H1 (cell line): ENCODE data around the gene IFT122. TPM values are rescaled to one million over a fixed set of nuclear protein-coding genes. Genes with fewer than 3 reads are reported as not detected.

Experiments
- CTCF ChIA-PET: fragments of 300-600 bp; sonication (Branson Sonifier 250); formaldehyde crosslinking; loops from one replicate; lab custom pipeline; 2021; ENCODE audit not compliant: partially characterized antibody; lab: Charles Lee
- POLR2A ChIA-PET: fragments of 300-600 bp; sonication (Branson Sonifier 250); formaldehyde crosslinking; loops from one replicate; lab custom pipeline; 2021; ENCODE audit warnings: inconsistent platforms; ENCODE audit not compliant: partially characterized antibody; lab: Charles Lee
- DNase-seq, 2 experiments: peaks; one replicate each; pipeline versions ENCODE4 v3.0.0 to v3.0.0-alpha.2; 2010 to 2022; ENCODE audit warnings: low spot score in 2 of 2, low read depth in 1 of 2, mixed read lengths in 1 of 2
- FAIRE-seq: peaks from 2 replicates; lab custom pipeline; 2011; peaks lifted over from hg19 to GRCh38; lab: Jason Lieb, UNC
- H2AFZ ChIP-seq: 2 replicates; pipeline ENCODE4 v1.8.1; 2012; ENCODE audit warnings: low read length, inconsistent platforms
- H2AK5ac ChIP-seq: 2 replicates; pipeline ENCODE4 v1.6.1; 2013; ENCODE audit warnings: low read depth, low read length
- H2BK120ac ChIP-seq: replicated peaks from 2 replicates; pipeline ENCODE3; 2013; ENCODE audit warnings: low read depth, low read length, inconsistent platforms
- H2BK12ac ChIP-seq: 2 replicates; pipeline ENCODE4 v1.6.1; 2013; ENCODE audit warnings: low read depth, low read length
- H2BK15ac ChIP-seq: 2 replicates; pipeline ENCODE4 v1.6.1; 2013; ENCODE audit warnings: low read length
- H2BK20ac ChIP-seq: 2 replicates; pipeline ENCODE4 v1.6.1; 2013; ENCODE audit warnings: low read length
- H2BK5ac ChIP-seq: 2 replicates; pipeline ENCODE4 v1.6.1; 2013; ENCODE audit warnings: low read depth, low read length
- H3K14ac ChIP-seq: 2 replicates; pipeline ENCODE4 v1.6.1; 2013; ENCODE audit warnings: inconsistent platforms; ENCODE audit not compliant: insufficient read length
- H3K18ac ChIP-seq: 2 replicates; pipeline ENCODE4 v1.6.1; 2013; ENCODE audit warnings: low read length; ENCODE audit errors: extremely low read depth
- H3K23ac ChIP-seq: 2 replicates; pipeline ENCODE4 v1.6.1; 2013; ENCODE audit warnings: inconsistent platforms; ENCODE audit not compliant: insufficient read length
- H3K23me2 ChIP-seq: 2 replicates; pipeline ENCODE4 v1.6.1; 2013; ENCODE audit warnings: low read depth, low read length
- H3K27ac ChIP-seq: 2 replicates; pipeline ENCODE4 v1.6.1; 2011; ENCODE audit warnings: low read depth, low read length, inconsistent platforms
- H3K27me3 ChIP-seq, 4 experiments: replicated peaks in 1 of 4; 1 replicate in 1 of 4; 2 replicates in 3 of 4; pipeline versions ENCODE4 v1.6.1 to v1.8.1; 2011 to 2013; ENCODE audit warnings: low read length in 3 of 4, mild to moderate bottlenecking in 3 of 4, inconsistent platforms in 2 of 4, mixed read lengths in 2 of 4, moderate library complexity in 1 of 4; ENCODE audit not compliant: control insufficient read depth in 3 of 4, insufficient read depth in 3 of 4; ENCODE audit errors: extremely low read depth in 1 of 4
- H3K36me3 ChIP-seq, 4 experiments: 2 replicates each; pipeline versions ENCODE4 v1.6.1 to v1.8.1; 2011 to 2013; ENCODE audit warnings: mild to moderate bottlenecking in 4 of 4, low read length in 3 of 4, moderate library complexity in 2 of 4, control low read depth in 1 of 4, inconsistent platforms in 1 of 4; ENCODE audit not compliant: insufficient read depth in 4 of 4, control insufficient read depth in 2 of 4
- H3K4ac ChIP-seq: replicated peaks from 2 replicates; pipeline ENCODE3; 2013; ENCODE audit warnings: low read length, low read depth, mixed read lengths, inconsistent platforms; ENCODE audit not compliant: insufficient read length
- H3K4me1 ChIP-seq, 4 experiments: replicated peaks in 1 of 4; 1 replicate in 1 of 4; 2 replicates in 3 of 4; pipeline versions ENCODE4 v1.6.1 to v1.8.1; 2011 to 2013; ENCODE audit warnings: low read length in 3 of 4, inconsistent platforms in 2 of 4, mixed read lengths in 1 of 4; ENCODE audit not compliant: insufficient read depth in 4 of 4, control insufficient read depth in 3 of 4
- H3K4me2 ChIP-seq, 2 experiments: 2 replicates each; pipeline versions ENCODE4 v1.6.1 to v1.8.1; 2011 to 2013; ENCODE audit warnings: low read depth in 2 of 2, low read length in 2 of 2, control low read depth in 1 of 2, inconsistent platforms in 1 of 2, mild to moderate bottlenecking in 1 of 2; ENCODE audit not compliant: insufficient read depth in 1 of 2
- H3K4me3 ChIP-seq, 4 experiments: fragments of 200-600, 300-600 bp in 1 of 4; sonication (generic), shearing (Covaris generic), sonication (Bioruptor Twin) in 1 of 4; 2 replicates each; pipeline versions ENCODE4 v1.5.1 to v1.8.1; 2011 to 2016; ENCODE audit warnings: low read length in 4 of 4, low read depth in 3 of 4, control low read depth in 2 of 4, inconsistent platforms in 2 of 4, mild to moderate bottlenecking in 2 of 4, mixed read lengths in 1 of 4, moderate library complexity in 1 of 4; ENCODE audit not compliant: insufficient read depth in 2 of 4; ENCODE audit errors: extremely low read depth in 1 of 4
- H3K56ac ChIP-seq: replicated peaks from 2 replicates; pipeline ENCODE3; 2013; ENCODE audit warnings: low read depth, mild to moderate bottlenecking, mixed read lengths, low read length, inconsistent platforms; ENCODE audit not compliant: insufficient read length
- H3K79me1 ChIP-seq: 2 replicates; pipeline ENCODE4 v1.6.1; 2013; ENCODE audit warnings: low read depth, low read length, control low read depth
- H3K79me2 ChIP-seq, 2 experiments: 2 replicates each; pipeline versions ENCODE4 v1.6.1 to v1.8.1; 2012 to 2013; ENCODE audit warnings: low read length in 2 of 2, mild to moderate bottlenecking in 2 of 2, inconsistent platforms in 1 of 2; ENCODE audit not compliant: insufficient read depth in 2 of 2, control insufficient read depth in 1 of 2
- H3K9ac ChIP-seq, 4 experiments: replicated peaks in 1 of 4; 1 replicate in 1 of 4; 2 replicates in 3 of 4; pipeline versions ENCODE4 v1.6.1 to v1.8.1; 2011 to 2013; ENCODE audit warnings: low read depth in 3 of 4, low read length in 3 of 4, control low read depth in 2 of 4, mild to moderate bottlenecking in 2 of 4, moderate library complexity in 2 of 4, inconsistent platforms in 1 of 4; ENCODE audit errors: extremely low read depth in 1 of 4
- H3K9me3 ChIP-seq, 2 experiments: 2 replicates each; pipeline versions ENCODE4 v1.6.1 to v1.8.1; 2012 to 2013; ENCODE audit warnings: mild to moderate bottlenecking in 2 of 2, moderate library complexity in 2 of 2, control low read depth in 1 of 2, inconsistent platforms in 1 of 2, low read depth in 1 of 2, low read length in 1 of 2, mixed read lengths in 1 of 2; ENCODE audit not compliant: insufficient read depth in 2 of 2
- H4K20me1 ChIP-seq, 2 experiments: replicated peaks in 1 of 2; 2 replicates each; pipeline versions ENCODE3 to v1.8.1; 2011 to 2013; ENCODE audit warnings: inconsistent platforms in 2 of 2, low read length in 2 of 2, mild to moderate bottlenecking in 1 of 2; ENCODE audit not compliant: insufficient read depth in 2 of 2, control insufficient read depth in 1 of 2
- H4K5ac ChIP-seq: 2 replicates; pipeline ENCODE4 v1.6.1; 2013; ENCODE audit warnings: low read length, low read depth, mixed read lengths, inconsistent platforms; ENCODE audit not compliant: insufficient read length
- H4K8ac ChIP-seq: 2 replicates; pipeline ENCODE4 v1.8.0; 2013; ENCODE audit warnings: mild to moderate bottlenecking, moderate library complexity, low read length, inconsistent platforms; ENCODE audit not compliant: insufficient read depth; ENCODE audit errors: extremely low read depth
- H4K91ac ChIP-seq: replicated peaks from 2 replicates; pipeline ENCODE3; 2013; ENCODE audit warnings: low read length, mixed read lengths, inconsistent platforms; ENCODE audit not compliant: insufficient read length
- EGR1 ChIP-seq: IDR thresholded peaks from 2 replicates; pipeline ENCODE4 v1.6.1; 2011; ENCODE audit warnings: low read depth, low read length, borderline replicate concordance
- EP300 ChIP-seq, 2 experiments: IDR thresholded peaks; 1 replicate in 1 of 2; 2 replicates in 1 of 2; pipeline ENCODE4 v1.6.1; 2011 to 2012; ENCODE audit warnings: low read depth in 2 of 2, low read length in 2 of 2, mild to moderate bottlenecking in 2 of 2, borderline replicate concordance in 1 of 2, inconsistent platforms in 1 of 2, moderate library complexity in 1 of 2
- JUN ChIP-seq: IDR thresholded peaks from 2 replicates; pipeline ENCODE4 v1.6.1; 2011; ENCODE audit warnings: low read depth, mild to moderate bottlenecking, improper control_type of control experiment, low read length
- KDM4A ChIP-seq: IDR thresholded peaks from one replicate; pipeline ENCODE4 v1.7.1; 2012; ENCODE audit warnings: low read depth, mild to moderate bottlenecking, moderate library complexity, low read length, inconsistent platforms; ENCODE audit not compliant: severe bottlenecking
- KDM5A ChIP-seq: fragments of 200-600 bp; IDR thresholded peaks from 2 replicates; pipeline ENCODE4 v1.7.1; 2012; ENCODE audit warnings: mild to moderate bottlenecking, low read length, inconsistent platforms, mixed read lengths
- SP1 ChIP-seq: IDR thresholded peaks from 2 replicates; pipeline ENCODE4 v1.6.1; 2011; ENCODE audit warnings: low read depth, low read length
- WGBS, 2 experiments: shearing (Covaris generic) in 1 of 2; methylation state at CpG; one replicate each; pipeline versions ENCODE4 v1.1.6 to v1.1.7; 2013 to 2015; ENCODE audit warnings: low lambda C conversion rate in 2 of 2, mixed read lengths in 2 of 2, inconsistent platforms in 1 of 2, low coverage in 1 of 2, missing lambda C conversion rate in 1 of 2; ENCODE audit not compliant: insufficient replicate concordance in 2 of 2, insufficient coverage in 1 of 2, insufficient read length in 1 of 2; ENCODE audit errors: extremely low coverage in 1 of 2, missing lambda C conversion rate in 1 of 2; 5-methylcytosine and 5-hydroxymethylcytosine counted together
- polyA plus RNA-seq, 7 experiments: library from polyadenylated mRNA; depleted of rRNA in 3 of 7; stranded (reverse) in 5 of 7; unstranded in 2 of 7; fragments of >200 nt in 5 of 7; fragments of 200-250 nt in 2 of 7; gene quantifications; 1 replicate in 5 of 7; 2 replicates in 1 of 7; 4 replicates in 1 of 7; pipeline versions ENCODE4 v1.2.1 to v1.2.3, GENCODE V29; 2011 to 2013; ENCODE audit warnings: missing spikeins in 2 of 7, mixed read lengths in 2 of 7
- total RNA-seq: library from RNA; stranded (reverse); fragmentation: NEBNext Ultra II Directional; extraction: Animal tissue kit (Norgen Biotek cat#: 25700); gene quantifications from 2 replicates; pipeline ENCODE4 v1.2.1, GENCODE V29; 2021

IFT122 gene
- total and polyA plus RNA-seq, 2 of the 8 experiments (the other 6 are each of a cell fraction or from before 2014, with no cell fraction given), result 23.7 to 25.1 TPM

GRCh38 chr3:129449279-129450115 lies 9.5 kb downstream of the IFT122 start:
- no peak overlapping the region for H2BK12ac ChIP-seq
- no peak overlapping the region for H2AFZ ChIP-seq
- no peaks in the 10 kb centered on the region for H3K23me2 ChIP-seq
- no peak overlapping the region for H3K56ac ChIP-seq
- ChIA-PET CTCF (interaction anchor here (0.9 to 2.2 kb wide), 5 partner anchors 9 to 41 kb away, joined by 3 to 6 read pairs (median 3); partner anchors contain the start of genes IFT122 and MBD4), POLR2A (interaction anchor here (1.3 to 2.4 kb wide), 4 partner anchors 10 to 36 kb away, joined by 3 to 11 read pairs (median 5); partner anchors contain the start of genes IFT122 and MBD4)
- H4K8ac ChIP-seq, result no peak overlapping the region
- H4K91ac ChIP-seq, result no peak overlapping the region
- H3K27me3 ChIP-seq, result no peaks in the 10 kb centered on the region
- H3K9me3 ChIP-seq, result no peaks in the 10 kb centered on the region
- no peak overlapping the region for H2BK15ac ChIP-seq
- no peak overlapping the region for H3K14ac ChIP-seq
- H2BK5ac ChIP-seq, result no peak overlapping the region
- DNase-seq (no peak), FAIRE-seq (no peak)
- H3K4me2 ChIP-seq, result peak overlapping the region in 1 of 2 experiments; percentile 4; a peak in 1 of 4 replicates
- no peaks in the 10 kb centered on the region for H3K79me1 ChIP-seq
- H2BK20ac ChIP-seq, result no peak overlapping the region
- H4K5ac ChIP-seq, result peak overlapping the region; percentile 70
- no peaks in the 10 kb centered on the region for H3K79me2 ChIP-seq
- H3K4me3 ChIP-seq, result no peak overlapping the region
- no peak overlapping the region for H3K18ac ChIP-seq
- no peak overlapping the region for H3K9ac ChIP-seq
- H2AK5ac ChIP-seq, result no peak overlapping the region
- H3K23ac ChIP-seq, result no peak overlapping the region
- peak overlapping the region; percentile 75 for H2BK120ac ChIP-seq
- no peaks in the 10 kb centered on the region for H4K20me1 ChIP-seq
- H3K4me1 ChIP-seq, result peaks cover 2 to 22% (median 7%) of the 10 kb centered on the region in 4 experiments; a peak in 5 of 7 replicates
- no peak overlapping the region for H3K4ac ChIP-seq
- H3K27ac ChIP-seq, result no peak overlapping the region
- peaks cover 0 to 9% (median 3%) of the 10 kb centered on the region in 4 experiments; a peak in 6 of 8 replicates for H3K36me3 ChIP-seq
- 82% methylated on average over 5 of the region's 5 CpGs; no CpG with 5 or more reads in 1 of the 2 experiments for WGBS, 2 experiments
- TF ChIP-seq KDM5A (no peak), JUN (no peak), EP300 (IDR thresholded peaks at IDR 0.05; ENCODE audit: borderline replicate concordance in 1 of 2, low read depth in 2 of 2, low read length in 2 of 2) (no peak), EGR1 (no peak), KDM4A (no peak), SP1 (no peak)
